A673 (cell line): ENCODE results near the gene DAB2IP. TPM values are rescaled to one million over a fixed set of nuclear protein-coding genes. Genes with fewer than 3 reads are reported as not detected.
A peak's percentile ranks its signal among the peaks of the same experiment; 100 is the strongest.

Experiments
- BruUV-seq: library from RNA; stranded (reverse); fragments of 400-500 nt; replicated peaks from 2 replicates; lab custom pipeline; 2021; lab: Mats Ljungman, UMichigan
- CTCF ChIA-PET: fragments of 300-600 bp; sonication (Branson Sonifier 250); formaldehyde crosslinking; loops from one replicate; lab custom pipeline; 2022; ENCODE audit warnings: antibody characterized with exemption; lab: Charles Lee
- POLR2A ChIA-PET: fragments of 300-600 bp; sonication (Branson Sonifier 250); formaldehyde crosslinking; loops from one replicate; lab custom pipeline; 2022; ENCODE audit warnings: antibody characterized with exemption; ENCODE audit not compliant: low non-redundant PET; lab: Charles Lee
- DNase-seq: peaks from one replicate; pipeline ENCODE4 v3.0.0-alpha.2; 2015; ENCODE audit warnings: low spot score
- H3K27ac ChIP-seq: fragments of 200-600 bp; sonication (generic); 2 replicates; pipeline ENCODE4 v1.5.1; 2016; ENCODE audit warnings: mixed run types, low read depth, mild to moderate bottlenecking, mixed read lengths, antibody characterized with exemption, low read length; ENCODE audit not compliant: poor library complexity, severe bottlenecking
- H3K27me3 ChIP-seq: fragments of 200-600 bp; sonication (generic); replicated peaks from 2 replicates; pipeline ENCODE4 v1.6.1; 2017; ENCODE audit warnings: mixed run types, low read depth, mild to moderate bottlenecking, mixed read lengths, antibody characterized with exemption, low read length; ENCODE audit not compliant: insufficient read depth, poor library complexity
- H3K36me3 ChIP-seq: fragments of 200-600 bp; sonication (generic); 2 replicates; pipeline ENCODE4 v1.6.1; 2016; ENCODE audit warnings: mixed run types, mild to moderate bottlenecking, mixed read lengths, antibody characterized with exemption, low read length; ENCODE audit not compliant: insufficient read depth, poor library complexity, severe bottlenecking
- H3K4me1 ChIP-seq: fragments of 200-600 bp; sonication (generic); 2 replicates; pipeline ENCODE4 v1.6.1; 2017; ENCODE audit warnings: mixed run types, mild to moderate bottlenecking, mixed read lengths, antibody characterized with exemption, low read length; ENCODE audit not compliant: insufficient read depth, poor library complexity, severe bottlenecking
- H3K4me3 ChIP-seq: fragments of 200-600 bp; sonication (generic); 2 replicates; pipeline ENCODE4 v1.5.1; 2016; ENCODE audit warnings: low read depth, mixed run types, mild to moderate bottlenecking, mixed read lengths, low read length; ENCODE audit not compliant: poor library complexity, severe bottlenecking
- H3K9me3 ChIP-seq: fragments of 200-600 bp; sonication (generic); 2 replicates; pipeline ENCODE4 v1.6.1; 2016; ENCODE audit warnings: mixed run types, low read depth, mild to moderate bottlenecking, mixed read lengths, antibody characterized with exemption, low read length; ENCODE audit not compliant: poor library complexity, severe bottlenecking
- CTCF ChIP-seq: fragments of 300-800, 200-600 bp; sonication (generic); conservative IDR thresholded peaks from 2 replicates; pipeline ENCODE4 v1.5.1; 2017; ENCODE audit warnings: low read depth, mild to moderate bottlenecking, antibody characterized with exemption, low read length, moderate library complexity, mixed read lengths
- EZH2 ChIP-seq: fragments of 200-600 bp; sonication (generic); IDR thresholded peaks from 2 replicates; pipeline ENCODE4 v1.6.1; 2017; ENCODE audit warnings: borderline replicate concordance, low read depth, mild to moderate bottlenecking, mixed read lengths, antibody characterized with exemption, low read length; ENCODE audit not compliant: poor library complexity, severe bottlenecking
- intact Hi-C: fragments of 100-400 bp; cut with micrococcal nuclease; formaldehyde crosslinking; loops from one replicate; pipeline ENCODE4 v1.10.0; 2022; ENCODE audit not compliant: unreplicated experiment
- total RNA-seq: library from RNA; stranded (reverse); gene quantifications from 2 replicates; pipeline ENCODE4 v1.2.3, GENCODE V29; 2021

DAB2IP gene
- total RNA-seq, 1 experiment from 2014 or later = 34.5 TPM

GRCh38 chr9:121779381-121780117 is 128.1 kb downstream of the DAB2IP start:
- ChIA-PET CTCF (no interaction called here), POLR2A (no interaction called here)
- H3K36me3 ChIP-seq = peaks cover 11% of the 10 kb centered on the region
- peak overlapping the region; percentile 42 for H3K27ac ChIP-seq
- H3K27me3 ChIP-seq = no peaks in the 10 kb centered on the region
- TF ChIP-seq EZH2 = no peak
- no peak for TF ChIP-seq CTCF
- H3K4me3 ChIP-seq = no peak overlapping the region
- intact Hi-C loops = no loop called here
- no TSS peak for BruUV-seq
- DNase-seq = peak; percentile 21
- H3K9me3 ChIP-seq = peaks cover 4% of the 10 kb centered on the region
- no peaks in the 10 kb centered on the region for H3K4me1 ChIP-seq

GRCh38 chr9:121780177-121781040 is 129.0 kb downstream of the DAB2IP start:
- peaks cover 11% of the 10 kb centered on the region for H3K36me3 ChIP-seq
- peaks cover 4% of the 10 kb centered on the region for H3K9me3 ChIP-seq
- no peaks in the 10 kb centered on the region for H3K4me1 ChIP-seq
- intact Hi-C loops = no loop called here
- TF ChIP-seq CTCF (no peak), EZH2 (no peak)
- no peak overlapping the region for H3K27ac ChIP-seq
- H3K27me3 ChIP-seq = no peaks in the 10 kb centered on the region
- H3K4me3 ChIP-seq = no peak overlapping the region
- no TSS peak for BruUV-seq
- DNase-seq = no peak
- ChIA-PET CTCF (no interaction called here), POLR2A (no interaction called here)

GRCh38 chr9:121781145-121781548 is 129.7 kb downstream of the DAB2IP start:
- Histone ChIP-seq H3K27me3 (no peaks in the 10 kb centered on the region), H3K27ac (no peak overlapping the region), H3K4me1 (no peaks in the 10 kb centered on the region), H3K9me3 (peaks cover 4% of the 10 kb centered on the region), H3K36me3 (peaks cover 11% of the 10 kb centered on the region), H3K4me3 (no peak overlapping the region)
- BruUV-seq = no TSS peak
- intact Hi-C loops = no loop called here
- ChIA-PET POLR2A (no interaction called here), CTCF (no interaction called here)
- no peak for DNase-seq
- no peak for TF ChIP-seq EZH2
- TF ChIP-seq CTCF = no peak
